ENCODE results near the gene CLECL1.

CLECL1 gene

GRCh38 chr12:9732921-9733461, at the start of gene CLECL1:
Gene CLECL1 (minus strand): TSS chr12:9733097.
- no peak for DNase-seq (ENCODE audit: low spot score)

GRCh38 chr12:9781360-9781759, 48.5 kb upstream of the CLECL1 start:
- no peak for DNase-seq (ENCODE audit: low spot score)

GRCh38 chr12:9779209-9779608, 46.3 kb upstream of the CLECL1 start:
- no peak for DNase-seq (ENCODE audit: low spot score)

- no peak for DNase-seq (ENCODE audit: low spot score)
Measured at GRCh38 chr12:9776781-9777180, 43.9 kb upstream of the CLECL1 start.

GRCh38 chr12:9773216-9773877, 40.5 kb upstream of the CLECL1 start:
- DNase-seq (ENCODE audit: low spot score): no peak

GRCh38 chr12:9763025-9763424, 30.1 kb upstream of the CLECL1 start:
- DNase-seq (ENCODE audit: low spot score): no peak

GRCh38 chr12:9762369-9762768, 29.5 kb upstream of the CLECL1 start:
- DNase-seq (ENCODE audit: low spot score): no peak

- no peak for DNase-seq (ENCODE audit: low spot score)
Measured at GRCh38 chr12:9761419-9761781, 28.5 kb upstream of the CLECL1 start.

GRCh38 chr12:9760699-9761418, 28.0 kb upstream of the CLECL1 start, which contains the start of gene CD69:
Gene CD69 (minus strand): TSS chr12:9760901. CDS start chr12:9760820, 81 bp downstream.
- no peak for DNase-seq (ENCODE audit: low spot score)

GRCh38 chr12:9760120-9760519, 27.2 kb upstream of the CLECL1 start:
- DNase-seq (ENCODE audit: low spot score): no peak

- DNase-seq (ENCODE audit: low spot score): no peak
Measured at GRCh38 chr12:9759694-9760093, 26.8 kb upstream of the CLECL1 start.

- DNase-seq (ENCODE audit: low spot score): no peak
Measured at GRCh38 chr12:9758119-9758518, 25.2 kb upstream of the CLECL1 start.

GRCh38 chr12:9757433-9758025, 24.6 kb upstream of the CLECL1 start:
- DNase-seq (ENCODE audit: low spot score): no peak

- no peak for DNase-seq (ENCODE audit: low spot score)
Measured at GRCh38 chr12:9756706-9757105, 23.8 kb upstream of the CLECL1 start.

GRCh38 chr12:9756170-9756569, 23.3 kb upstream of the CLECL1 start:
- DNase-seq (ENCODE audit: low spot score): no peak

- no peak for DNase-seq (ENCODE audit: low spot score)
Measured at GRCh38 chr12:9755567-9755966, 22.7 kb upstream of the CLECL1 start.

GRCh38 chr12:9755035-9755434, 22.1 kb upstream of the CLECL1 start:
- DNase-seq (ENCODE audit: low spot score): no peak

GRCh38 chr12:9754099-9754927, 21.4 kb upstream of the CLECL1 start:
- no peak for DNase-seq (ENCODE audit: low spot score)

GRCh38 chr12:9753498-9753897, 20.6 kb upstream of the CLECL1 start:
- no peak for DNase-seq (ENCODE audit: low spot score)

GRCh38 chr12:9753073-9753472, 20.2 kb upstream of the CLECL1 start:
- DNase-seq (ENCODE audit: low spot score): no peak

GRCh38 chr12:9752145-9752933, 19.4 kb upstream of the CLECL1 start:
- no peak for DNase-seq (ENCODE audit: low spot score)
